NCI-H2107 (cell line): ENCODE results near the gene ARID2.

ENCODE experiments used
- DNase-seq: peaks from one replicate; lab custom pipeline; 2025; lab: John Stamatoyannopoulos, UW

The ARID2 gene

DNA sequence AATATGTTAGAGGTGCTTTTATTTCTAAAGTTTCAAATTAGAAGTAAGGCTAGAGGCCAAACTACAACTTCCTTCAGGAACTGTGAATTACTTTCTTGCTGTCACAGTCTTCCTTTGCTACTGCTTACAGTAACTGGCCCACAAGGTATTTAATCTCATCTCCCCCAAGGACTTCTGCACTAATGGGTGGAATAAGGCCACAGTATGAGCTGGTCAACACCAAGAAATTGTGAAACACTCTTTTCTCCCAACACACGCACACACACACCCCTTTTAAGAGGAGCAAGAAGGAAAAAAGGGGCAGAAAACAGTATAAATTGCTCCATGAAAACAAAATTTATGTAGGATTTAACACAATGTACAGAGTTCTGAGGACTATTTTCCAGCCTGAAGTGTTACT, 215.3 kb downstream of the ARID2 start:
- no peak for DNase-seq

- no peak for DNase-seq
Observed at GRCh38 chr12:45946435-45946834, 216.9 kb downstream of the ARID2 start.

DNA sequence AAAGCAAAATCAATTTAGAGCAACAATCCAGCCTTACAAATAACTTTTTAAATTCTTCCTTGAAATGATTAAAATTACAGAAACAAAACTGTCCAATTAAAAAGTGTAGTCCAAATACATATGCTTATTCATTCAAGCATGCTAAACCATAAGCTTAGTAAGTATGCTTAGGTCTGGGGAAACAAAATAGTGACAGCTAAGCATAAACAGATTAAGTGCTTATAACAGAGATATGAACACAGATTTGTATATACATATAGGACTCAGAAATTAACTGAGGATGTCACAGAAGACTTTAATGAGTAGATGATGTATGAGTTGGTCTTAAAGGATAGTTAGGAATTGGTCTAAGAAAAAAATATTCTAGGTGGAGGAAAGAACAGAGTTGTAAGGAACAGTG, 219.0 kb downstream of the ARID2 start:
- DNase-seq: no peak
